ENCODE results near the gene XRCC4.

DNA sequence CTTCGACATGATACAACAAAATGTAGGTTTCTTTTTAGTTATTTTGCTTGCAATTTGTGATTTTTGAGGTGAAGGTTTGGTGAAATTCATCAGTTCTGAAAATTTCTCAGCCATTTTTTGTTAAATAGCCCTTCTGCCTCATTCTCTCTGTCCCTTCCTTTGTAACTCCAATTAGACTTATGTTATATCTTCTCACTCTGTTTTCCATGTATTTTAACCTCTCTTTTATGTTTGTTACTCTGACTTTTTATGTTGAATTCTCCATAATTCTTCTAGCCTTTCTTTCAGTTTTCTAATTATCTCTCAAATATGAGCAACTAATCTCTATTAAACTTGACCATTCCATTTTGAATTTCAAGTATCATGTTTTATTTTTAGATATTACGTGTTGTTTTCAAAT is 222.0 kb downstream of the XRCC4 start:
- TF ChIP-seq GATA3 (IDR thresholded peaks at IDR 0.05; ENCODE audit: low read depth, low read length), result no peak
- no peak for TF ChIP-seq GATA2 (IDR thresholded peaks at IDR 0.05; ENCODE audit: low read depth, low read length)
